HEK293 (cell line): ENCODE data around the gene STAMBP.

Experiments
- CTCF ChIA-PET: fragments of 350-600 bp; formaldehyde crosslinking; extraction: SDS; loops from one replicate; lab custom pipeline; 2021; ENCODE audit warnings: antibody characterized with exemption; lab: Yijun Ruan, JAX
- POLR2A ChIA-PET: fragments of 300-600 bp; formaldehyde crosslinking; extraction: SDS; loops from one replicate; lab custom pipeline; 2020; ENCODE audit warnings: antibody characterized with exemption, inconsistent platforms; lab: Yijun Ruan, JAX
- H3K27ac ChIP-seq: fragments of 200-500 bp; sonication (Bioruptor generic); 2 replicates; pipeline ENCODE4 v1.5.1; 2014; ENCODE audit warnings: low read depth, low read length, control low read depth, inconsistent platforms; ENCODE audit errors: extremely low read depth
- H3K36me3 ChIP-seq, 2 experiments: fragments of 200-500 bp in 1 of 2; sonication (Bioruptor generic) in 1 of 2; 1 replicate in 1 of 2; 2 replicates in 1 of 2; pipeline ENCODE4 v1.5.1; 2014 to 2017; ENCODE audit warnings: inconsistent platforms in 2 of 2, low read length in 2 of 2; ENCODE audit not compliant: control insufficient read depth in 2 of 2, insufficient read depth in 1 of 2
- H3K4me1 ChIP-seq: fragments of 200-500 bp; sonication (Bioruptor generic); 2 replicates; pipeline ENCODE4 v1.5.1; 2014; ENCODE audit warnings: mild to moderate bottlenecking, low read length, inconsistent platforms; ENCODE audit not compliant: control insufficient read depth, insufficient read depth
- H3K4me3 ChIP-seq: 2 replicates; pipeline ENCODE4 v1.5.1; 2011; ENCODE audit warnings: low read depth, mild to moderate bottlenecking, control low read depth, low read length, moderate library complexity
- H3K9me3 ChIP-seq: fragments of 200-500 bp; sonication (Bioruptor generic); 2 replicates; pipeline ENCODE4 v1.5.1; 2014; ENCODE audit warnings: low read depth, low read length, inconsistent platforms; ENCODE audit not compliant: control insufficient read depth, insufficient read depth
- GFI1B ChIP-seq: fragments of 450-650 bp; formaldehyde crosslinking; IDR thresholded peaks from 2 replicates; pipeline ENCODE4 v1.5.1; 2016; ENCODE audit warnings: missing biosample characterization, missing genetic modification characterization
- HOXC10 ChIP-seq: sonication (generic); formaldehyde crosslinking; IDR thresholded peaks from 2 replicates; pipeline ENCODE4 v1.8.1; 2023; ENCODE audit warnings: mild to moderate bottlenecking, missing genetic modification reagents
- HOXD13 ChIP-seq: sonication (generic); formaldehyde crosslinking; IDR thresholded peaks from 2 replicates; pipeline ENCODE4 v1.8.0; 2022; ENCODE audit warnings: missing genetic modification reagents, borderline replicate concordance
- KLF9 ChIP-seq: fragments of 450-650 bp; formaldehyde crosslinking; IDR thresholded peaks from 2 replicates; pipeline ENCODE4 v1.5.1; 2016; ENCODE audit warnings: missing biosample characterization, missing genetic modification characterization, low read depth
- OVOL3 ChIP-seq: fragments of 450-650 bp; formaldehyde crosslinking; IDR thresholded peaks from 2 replicates; pipeline ENCODE4 v1.5.1; 2016; ENCODE audit warnings: missing biosample characterization, missing genetic modification characterization
- PRDM2 ChIP-seq: fragments of 450-650 bp; formaldehyde crosslinking; IDR thresholded peaks from 2 replicates; pipeline ENCODE4 v1.5.1; 2016; ENCODE audit warnings: missing biosample characterization, missing genetic modification characterization, borderline replicate concordance
- SALL2 ChIP-seq: fragments of 450-650 bp; formaldehyde crosslinking; IDR thresholded peaks from 2 replicates; pipeline ENCODE4 v1.5.0; 2017; ENCODE audit warnings: missing biosample characterization, mild to moderate bottlenecking, missing genetic modification characterization, borderline replicate concordance
- ZBTB44 ChIP-seq: fragments of 450-650 bp; IDR thresholded peaks from 2 replicates; pipeline ENCODE4 v1.5.1; 2018; ENCODE audit warnings: missing biosample characterization, mild to moderate bottlenecking, missing genetic modification characterization
- ZBTB48 ChIP-seq: fragments of 450-650 bp; formaldehyde crosslinking; IDR thresholded peaks from 2 replicates; pipeline ENCODE4 v1.5.1; 2016; ENCODE audit warnings: missing biosample characterization, missing genetic modification characterization
- ZNF24 ChIP-seq: fragments of 450-650 bp; formaldehyde crosslinking; IDR thresholded peaks from 2 replicates; pipeline ENCODE4 v1.5.1; 2016; ENCODE audit warnings: missing biosample characterization, missing genetic modification characterization
- ZNF302 ChIP-seq: fragments of 450-650 bp; formaldehyde crosslinking; IDR thresholded peaks from 2 replicates; pipeline ENCODE4 v1.5.1; 2016; ENCODE audit warnings: missing biosample characterization, missing genetic modification characterization, low read depth
- ZNF324 ChIP-seq: fragments of 450-650 bp; formaldehyde crosslinking; IDR thresholded peaks from 2 replicates; pipeline ENCODE4 v1.5.1; 2016; ENCODE audit warnings: missing biosample characterization, missing genetic modification characterization
- ZNF473 ChIP-seq: fragments of 450-650 bp; formaldehyde crosslinking; IDR thresholded peaks from 2 replicates; pipeline ENCODE4 v1.5.1; 2017; ENCODE audit warnings: missing biosample characterization, missing genetic modification characterization
- ZNF529 ChIP-seq: fragments of 450-650 bp; formaldehyde crosslinking; IDR thresholded peaks from 2 replicates; pipeline ENCODE4 v1.5.1; 2017; ENCODE audit warnings: missing genetic modification characterization, missing biosample characterization; ENCODE audit not compliant: insufficient replicate concordance
- ZNF530 ChIP-seq: fragments of 450-650 bp; formaldehyde crosslinking; IDR thresholded peaks from 2 replicates; pipeline ENCODE4 v1.5.1; 2016; ENCODE audit warnings: low read depth, missing biosample characterization, missing genetic modification characterization
- ZNF664 ChIP-seq: fragments of 450-650 bp; formaldehyde crosslinking; IDR thresholded peaks from 2 replicates; pipeline ENCODE4 v1.5.1; 2016; ENCODE audit warnings: missing biosample characterization, missing genetic modification characterization
- ZNF768 ChIP-seq: fragments of 450-650 bp; formaldehyde crosslinking; IDR thresholded peaks from 2 replicates; pipeline ENCODE4 v1.5.1; 2018; ENCODE audit warnings: missing biosample characterization, mild to moderate bottlenecking, missing genetic modification characterization
- ZSCAN4 ChIP-seq: fragments of 450-650 bp; formaldehyde crosslinking; IDR thresholded peaks from 2 replicates; pipeline ENCODE4 v1.5.1; 2017; ENCODE audit warnings: missing biosample characterization, missing genetic modification characterization
- ZSCAN5A ChIP-seq: fragments of 450-650 bp; formaldehyde crosslinking; IDR thresholded peaks from 2 replicates; pipeline ENCODE4 v1.5.1; 2016; ENCODE audit warnings: missing biosample characterization, missing genetic modification characterization
- ZXDB ChIP-seq: fragments of 450-650 bp; formaldehyde crosslinking; IDR thresholded peaks from 2 replicates; pipeline ENCODE4 v1.5.1; 2016; ENCODE audit warnings: missing biosample characterization, missing genetic modification characterization

The STAMBP gene

GRCh38 chr2:73914667-73915066 lies 85.9 kb downstream of the STAMBP start:
- Histone ChIP-seq H3K27ac (no peak overlapping the region), H3K4me1 (no peaks in the 10 kb centered on the region), H3K36me3 (no peaks in the 10 kb centered on the region), H3K4me3 (no peak overlapping the region), H3K9me3 (no peaks in the 10 kb centered on the region)
- TF ChIP-seq ZXDB (tag by site-specific recombination) (no peak), ZNF664 (tag by site-specific recombination) (no peak), ZNF24 (tag by site-specific recombination) (no peak), ZNF530 (tag by site-specific recombination) (no peak), ZNF529 (no peak), ZNF768 (tag by site-specific recombination) (no peak), ZBTB48 (tag by site-specific recombination) (no peak), SALL2 (tag by site-specific recombination) (no peak), KLF9 (tag by site-specific recombination) (no peak), HOXD13 (CRISPR knock-in tag) (no peak), PRDM2 (tag by site-specific recombination) (no peak), ZBTB44 (tag by site-specific recombination) (no peak), OVOL3 (tag by site-specific recombination) (no peak), ZNF302 (tag by site-specific recombination) (no peak), HOXC10 (CRISPR knock-in tag) (no peak), ZNF324 (tag by site-specific recombination) (no peak), ZSCAN4 (no peak), ZNF473 (tag by site-specific recombination) (no peak), GFI1B (tag by site-specific recombination) (no peak), ZSCAN5A (tag by site-specific recombination) (no peak)
- ChIA-PET POLR2A (interaction anchor here (0.5 kb wide), 1 partner anchor 16 kb away, joined by 5 read pairs; no protein-coding TSS in a partner anchor), CTCF (no interaction called here)
